ENCODE results near the gene SALL1. TPM values are rescaled to one million over a fixed set of nuclear protein-coding genes. Genes with fewer than 3 reads are reported as not detected.

Gene SALL1
- polyA plus RNA-seq (2013, experiment 1 of 2), result 81.5 TPM
- polyA plus RNA-seq (2013, experiment 2 of 2), result 85.5 TPM

- Histone ChIP-seq H4K8ac (ENCODE audit: low read depth, low read length) (peak within 1 kb of the TSS; percentile 82), H3K14ac (ENCODE audit: low read length) (peak within 1 kb of the TSS; percentile 100), H2AFZ (ENCODE audit: low read length) (peak within 1 kb of the TSS; percentile 87), H3K27me3 (ENCODE audit: control insufficient read depth in 3 of 3, insufficient read depth in 3 of 3, low read depth in 1 of 3, low read length in 3 of 3) (no peaks in the 10 kb centered on the region), H3K9me3 (replicated peaks in 1 of 2; ENCODE audit: control insufficient read depth in 2 of 2, insufficient read depth in 1 of 2, low read depth in 1 of 2, low read length in 2 of 2) (peaks cover 0 to 9% of the 10 kb centered on the region in 2 donors), H2BK5ac (ENCODE audit: low read length) (peak within 1 kb of the TSS; percentile 100), H3K79me1 (ENCODE audit: low read depth, low read length) (no peaks in the 10 kb centered on the region), H3K27ac (replicated peaks; ENCODE audit: low read length) (peak within 1 kb of the TSS; percentile 100), H3K4me3 (ENCODE audit: low read length in 2 of 2) (peak within 1 kb of the TSS; percentile 90 to 98), H3K23ac (ENCODE audit: low read depth, low read length, poor library complexity) (peak within 1 kb of the TSS; percentile 80), H3K36me3 (replicated peaks in 1 of 2; ENCODE audit: control insufficient read depth in 2 of 2, insufficient read depth in 2 of 2, low read length in 2 of 2) (no peaks in the 10 kb centered on the region), H3K4ac (ENCODE audit: low read length) (peak within 1 kb of the TSS; percentile 89), H2BK120ac (ENCODE audit: low read depth, low read length) (peak within 1 kb of the TSS; percentile 99), H2AK5ac (ENCODE audit: low read depth, low read length) (peak within 1 kb of the TSS; percentile 99), H3K9ac (ENCODE audit: low read depth, low read length, poor library complexity) (peak within 1 kb of the TSS; percentile 100), H3K18ac (ENCODE audit: low read length) (peak within 1 kb of the TSS; percentile 100), H4K91ac (ENCODE audit: low read depth, low read length, poor library complexity) (no peak within 1 kb of the TSS), H3K4me2 (ENCODE audit: insufficient read depth, low read length, poor library complexity, severe bottlenecking) (peak within 1 kb of the TSS; percentile 73), H2BK15ac (ENCODE audit: low read length) (peak within 1 kb of the TSS; percentile 96), H2BK12ac (ENCODE audit: low read length) (peak within 1 kb of the TSS; percentile 58), H3K4me1 (ENCODE audit: control insufficient read depth in 2 of 2, insufficient read depth in 1 of 2, low read depth in 1 of 2, low read length in 2 of 2) (peaks cover 9 to 26% of the 10 kb centered on the region in 2 donors)
- no peak for DNase-seq (ENCODE audit: low spot score)
- no CpG with 5 or more reads among the region's 38 CpGs for WGBS, 2 donors (ENCODE audit: extremely low coverage in 2 of 2, insufficient read length in 2 of 2, insufficient replicate concordance in 1 of 2)
Measured at GRCh38 chr16:51150888-51151320, at the start of gene SALL1. Gene SALL1 (minus strand): TSS chr16:51151270. CDS start chr16:51151241, 29 bp downstream.

GRCh38 chr16:51200793-51201192, 49.7 kb upstream of the SALL1 start:
- Histone ChIP-seq H3K4me3 (ENCODE audit: low read length in 2 of 2) (no peak overlapping the region), H3K14ac (ENCODE audit: low read length) (no peak overlapping the region)

GRCh38 chr16:51197953-51198748, 47.1 kb upstream of the SALL1 start:
- no peak overlapping the region for H3K4me3 ChIP-seq (ENCODE audit: low read length in 2 of 2)
- no peak overlapping the region for H3K4me2 ChIP-seq (ENCODE audit: insufficient read depth, low read length, poor library complexity, severe bottlenecking)
- H2BK12ac ChIP-seq (ENCODE audit: low read length), result no peak overlapping the region
- H3K27me3 ChIP-seq (ENCODE audit: control insufficient read depth in 3 of 3, insufficient read depth in 3 of 3, low read depth in 1 of 3, low read length in 3 of 3), result no peaks in the 10 kb centered on the region
- no peak overlapping the region for H4K8ac ChIP-seq (ENCODE audit: low read depth, low read length)
- peaks cover 0 to 2% of the 10 kb centered on the region in 2 donors for H3K4me1 ChIP-seq (ENCODE audit: control insufficient read depth in 2 of 2, insufficient read depth in 1 of 2, low read depth in 1 of 2, low read length in 2 of 2)
- no peak overlapping the region for H2BK15ac ChIP-seq (ENCODE audit: low read length)
- DNase-seq (ENCODE audit: low spot score), result no peak
- no peak overlapping the region for H3K27ac ChIP-seq (replicated peaks; ENCODE audit: low read length)
- H2BK120ac ChIP-seq (ENCODE audit: low read depth, low read length), result no peak overlapping the region
- no peak overlapping the region for H3K23ac ChIP-seq (ENCODE audit: low read depth, low read length, poor library complexity)
- H3K9ac ChIP-seq (ENCODE audit: low read depth, low read length, poor library complexity), result no peak overlapping the region
- H3K14ac ChIP-seq (ENCODE audit: low read length), result no peak overlapping the region
- H2AK5ac ChIP-seq (ENCODE audit: low read depth, low read length), result no peak overlapping the region
- H3K9me3 ChIP-seq (replicated peaks in 1 of 2; ENCODE audit: control insufficient read depth in 2 of 2, insufficient read depth in 1 of 2, low read depth in 1 of 2, low read length in 2 of 2), result peaks cover 2 to 20% of the 10 kb centered on the region in 2 donors
- H4K91ac ChIP-seq (ENCODE audit: low read depth, low read length, poor library complexity), result no peak overlapping the region
- no peak overlapping the region for H3K18ac ChIP-seq (ENCODE audit: low read length)
- no peak overlapping the region for H3K4ac ChIP-seq (ENCODE audit: low read length)
- H2AFZ ChIP-seq (ENCODE audit: low read length), result peak overlapping the region; percentile 27
- no peaks in the 10 kb centered on the region for H3K79me1 ChIP-seq (ENCODE audit: low read depth, low read length)
- no peak overlapping the region for H2BK5ac ChIP-seq (ENCODE audit: low read length)
- WGBS, 2 donors (ENCODE audit: extremely low coverage in 2 of 2, insufficient read length in 2 of 2, insufficient replicate concordance in 1 of 2), result no CpG with 5 or more reads among the region's 8 CpGs
- H3K36me3 ChIP-seq (replicated peaks in 1 of 2; ENCODE audit: control insufficient read depth in 2 of 2, insufficient read depth in 2 of 2, low read length in 2 of 2), result no peaks in the 10 kb centered on the region

More at GRCh38 chr16:51200793-51201192, 49.7 kb upstream of the SALL1 start:
- no peak overlapping the region for H3K9ac ChIP-seq (ENCODE audit: low read depth, low read length, poor library complexity)
- no peak overlapping the region for H2AK5ac ChIP-seq (ENCODE audit: low read depth, low read length)
- no CpG with 5 or more reads among the region's 2 CpGs for WGBS, 2 donors (ENCODE audit: extremely low coverage in 2 of 2, insufficient read length in 2 of 2, insufficient replicate concordance in 1 of 2)
- no peaks in the 10 kb centered on the region for H3K79me1 ChIP-seq (ENCODE audit: low read depth, low read length)
- H4K8ac ChIP-seq (ENCODE audit: low read depth, low read length), result no peak overlapping the region
- H2AFZ ChIP-seq (ENCODE audit: low read length), result no peak overlapping the region
- H3K9me3 ChIP-seq (replicated peaks in 1 of 2; ENCODE audit: control insufficient read depth in 2 of 2, insufficient read depth in 1 of 2, low read depth in 1 of 2, low read length in 2 of 2), result peaks cover 2 to 23% of the 10 kb centered on the region in 2 donors
- peaks cover 0 to 2% of the 10 kb centered on the region in 2 donors for H3K4me1 ChIP-seq (ENCODE audit: control insufficient read depth in 2 of 2, insufficient read depth in 1 of 2, low read depth in 1 of 2, low read length in 2 of 2)
- no peak overlapping the region for H3K23ac ChIP-seq (ENCODE audit: low read depth, low read length, poor library complexity)
- no peaks in the 10 kb centered on the region for H3K36me3 ChIP-seq (replicated peaks in 1 of 2; ENCODE audit: control insufficient read depth in 2 of 2, insufficient read depth in 2 of 2, low read length in 2 of 2)
- H2BK120ac ChIP-seq (ENCODE audit: low read depth, low read length), result no peak overlapping the region
- no peak for DNase-seq (ENCODE audit: low spot score)
- no peak overlapping the region for H3K18ac ChIP-seq (ENCODE audit: low read length)
- no peak overlapping the region for H3K4me2 ChIP-seq (ENCODE audit: insufficient read depth, low read length, poor library complexity, severe bottlenecking)
- no peak overlapping the region for H2BK15ac ChIP-seq (ENCODE audit: low read length)
- no peak overlapping the region for H2BK12ac ChIP-seq (ENCODE audit: low read length)
- H3K27me3 ChIP-seq (ENCODE audit: control insufficient read depth in 3 of 3, insufficient read depth in 3 of 3, low read depth in 1 of 3, low read length in 3 of 3), result no peaks in the 10 kb centered on the region
- no peak overlapping the region for H2BK5ac ChIP-seq (ENCODE audit: low read length)
- no peak overlapping the region for H3K27ac ChIP-seq (replicated peaks; ENCODE audit: low read length)
- H3K4ac ChIP-seq (ENCODE audit: low read length), result no peak overlapping the region
- H4K91ac ChIP-seq (ENCODE audit: low read depth, low read length, poor library complexity), result no peak overlapping the region

- no CpG with 5 or more reads among the region's 3 CpGs for WGBS, 2 donors (ENCODE audit: extremely low coverage in 2 of 2, insufficient read length in 2 of 2, insufficient replicate concordance in 1 of 2)
Measured at GRCh38 chr16:51193879-51194278, 42.8 kb upstream of the SALL1 start.

More at GRCh38 chr16:51193879-51194278, 42.8 kb upstream of the SALL1 start:
- H4K91ac ChIP-seq (ENCODE audit: low read depth, low read length, poor library complexity), result no peak overlapping the region
- no peak overlapping the region for H3K23ac ChIP-seq (ENCODE audit: low read depth, low read length, poor library complexity)
- H3K79me1 ChIP-seq (ENCODE audit: low read depth, low read length), result no peaks in the 10 kb centered on the region
- no peak overlapping the region for H3K9ac ChIP-seq (ENCODE audit: low read depth, low read length, poor library complexity)
- no peak overlapping the region for H4K8ac ChIP-seq (ENCODE audit: low read depth, low read length)
- H2AK5ac ChIP-seq (ENCODE audit: low read depth, low read length), result no peak overlapping the region
- H2BK5ac ChIP-seq (ENCODE audit: low read length), result no peak overlapping the region
- H3K36me3 ChIP-seq (replicated peaks in 1 of 2; ENCODE audit: control insufficient read depth in 2 of 2, insufficient read depth in 2 of 2, low read length in 2 of 2), result no peaks in the 10 kb centered on the region
- no peak overlapping the region for H2BK12ac ChIP-seq (ENCODE audit: low read length)
- no peak overlapping the region for H3K4me3 ChIP-seq (ENCODE audit: low read length in 2 of 2)
- H2BK120ac ChIP-seq (ENCODE audit: low read depth, low read length), result no peak overlapping the region
- no peak overlapping the region for H3K14ac ChIP-seq (ENCODE audit: low read length)
- no peak overlapping the region for H3K27ac ChIP-seq (replicated peaks; ENCODE audit: low read length)
- H3K4ac ChIP-seq (ENCODE audit: low read length), result no peak overlapping the region
- H3K4me2 ChIP-seq (ENCODE audit: insufficient read depth, low read length, poor library complexity, severe bottlenecking), result no peak overlapping the region
- no peak overlapping the region for H2BK15ac ChIP-seq (ENCODE audit: low read length)
- no peak for DNase-seq (ENCODE audit: low spot score)
- no peak overlapping the region for H2AFZ ChIP-seq (ENCODE audit: low read length)
- H3K4me1 ChIP-seq (ENCODE audit: control insufficient read depth in 2 of 2, insufficient read depth in 1 of 2, low read depth in 1 of 2, low read length in 2 of 2), result peaks cover 0 to 2% of the 10 kb centered on the region in 2 donors
- no peaks in the 10 kb centered on the region for H3K27me3 ChIP-seq (ENCODE audit: control insufficient read depth in 3 of 3, insufficient read depth in 3 of 3, low read depth in 1 of 3, low read length in 3 of 3)
- H3K9me3 ChIP-seq (replicated peaks in 1 of 2; ENCODE audit: control insufficient read depth in 2 of 2, insufficient read depth in 1 of 2, low read depth in 1 of 2, low read length in 2 of 2), result no peaks in the 10 kb centered on the region
- no peak overlapping the region for H3K18ac ChIP-seq (ENCODE audit: low read length)
